HG03521 (cell line): ENCODE measurements around the gene LDAF1.
"Not testable (repeated sequence)": the region's sequence is repeated elsewhere in the genome, so short reads cannot be mapped to it uniquely, and the experiment has no call there.

ENCODE experiments used
- ATAC-seq: cut with Tn5 transposase; IDR thresholded peaks from one replicate; pipeline ENCODE4 v1.9.1; 2021; ENCODE audit warnings: mild to moderate bottlenecking, moderate library complexity; ENCODE audit not compliant: unreplicated experiment

The LDAF1 gene

GRCh38 chr16:21161211-21161610 is 2.7 kb downstream of the LDAF1 start:
- no peak for ATAC-seq

- ATAC-seq = no peak
These were observed 4.2 kb downstream of the LDAF1 start for GRCh38 chr16:21162661-21163151.

DNA sequence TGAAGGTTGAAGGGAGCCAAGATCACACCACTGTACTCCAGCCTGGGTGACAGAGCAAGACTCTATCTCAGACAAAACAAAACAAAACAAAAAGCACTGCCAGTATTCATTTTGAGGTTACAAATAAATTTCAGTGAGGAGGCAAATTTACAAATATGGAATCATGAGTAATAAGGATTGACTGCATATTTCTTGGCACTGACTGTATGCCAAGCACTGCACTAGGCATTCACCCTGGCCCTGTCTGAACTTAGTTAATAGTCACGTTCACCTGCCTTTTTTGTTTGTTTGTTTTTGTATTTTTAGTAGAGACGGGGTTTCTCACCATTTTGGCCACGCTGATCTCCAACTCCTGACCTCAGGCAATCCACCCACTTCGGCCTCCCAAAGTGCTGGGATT is 5.1 kb downstream of the LDAF1 start:
- no peak for ATAC-seq

DNA sequence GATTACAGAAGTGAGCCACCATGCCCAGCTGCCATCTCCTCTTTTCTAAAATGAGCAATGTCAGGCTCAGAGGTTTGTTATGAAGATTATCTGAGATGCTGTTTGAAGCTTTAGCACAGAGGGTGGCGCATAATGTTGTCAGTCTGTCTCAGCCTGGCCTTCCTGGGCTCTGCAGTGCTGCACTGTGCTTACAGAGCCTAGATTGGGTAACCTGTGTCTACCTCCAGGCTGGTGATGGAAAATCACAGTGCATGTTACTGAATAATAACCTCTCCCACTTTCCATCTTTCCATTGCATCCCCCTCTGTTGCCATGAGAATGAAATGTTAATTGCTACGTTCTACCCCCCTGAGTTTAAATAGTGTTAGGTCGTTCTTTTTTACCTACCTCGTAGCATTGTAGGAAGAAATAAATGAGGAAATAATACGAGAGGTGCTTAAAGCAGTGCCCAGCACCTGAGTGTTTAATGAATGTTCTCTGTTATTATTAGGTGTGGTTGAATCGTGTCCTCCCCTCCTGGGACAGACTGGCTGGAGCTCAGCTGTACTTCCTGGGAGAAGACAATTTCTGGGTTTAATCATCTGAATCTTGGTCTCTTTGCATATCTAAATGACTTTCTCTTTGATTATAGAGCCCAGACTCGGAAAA is 6.2 kb downstream of the LDAF1 start:
- no peak for ATAC-seq

DNA sequence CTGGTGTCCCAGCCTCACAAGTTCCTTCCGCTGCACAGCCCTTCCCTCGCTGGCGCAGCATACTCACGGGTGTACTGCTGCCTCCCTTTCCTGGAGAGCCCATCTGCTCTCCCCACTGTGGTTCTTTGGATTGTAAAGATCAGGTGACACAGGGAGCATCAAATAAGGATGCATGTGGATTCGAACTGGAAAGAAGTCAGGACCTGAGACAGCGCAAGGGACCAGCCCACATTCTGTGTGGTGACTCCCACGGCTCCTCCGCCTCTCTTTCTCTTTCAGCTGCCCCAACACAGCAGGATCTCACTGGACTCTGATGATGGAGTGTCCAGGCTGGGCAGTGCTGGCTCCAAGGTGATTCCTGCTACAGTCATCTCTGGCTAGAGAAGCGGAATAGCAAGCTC is 8.1 kb downstream of the LDAF1 start:
- no peak for ATAC-seq

DNA sequence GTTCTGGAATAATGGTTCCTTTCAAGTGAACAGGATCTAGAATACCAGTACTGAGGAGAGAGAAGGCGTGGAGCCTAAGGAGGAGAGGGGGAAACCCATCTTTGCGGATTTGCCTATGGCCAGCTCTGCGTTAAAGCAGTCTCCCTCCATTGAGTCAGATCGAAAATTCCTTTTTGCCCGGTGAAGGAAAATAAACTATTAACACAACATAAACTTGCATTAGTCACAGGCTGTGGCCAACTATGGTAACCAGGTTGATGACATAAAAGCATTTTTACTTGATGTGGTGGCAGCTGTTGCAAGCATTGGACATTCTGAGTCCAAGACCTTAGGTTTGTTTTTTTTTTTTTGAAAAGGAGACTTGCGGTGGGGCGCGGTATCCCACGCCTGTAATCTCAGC is 8.9 kb downstream of the LDAF1 start:
- ATAC-seq = no peak

DNA sequence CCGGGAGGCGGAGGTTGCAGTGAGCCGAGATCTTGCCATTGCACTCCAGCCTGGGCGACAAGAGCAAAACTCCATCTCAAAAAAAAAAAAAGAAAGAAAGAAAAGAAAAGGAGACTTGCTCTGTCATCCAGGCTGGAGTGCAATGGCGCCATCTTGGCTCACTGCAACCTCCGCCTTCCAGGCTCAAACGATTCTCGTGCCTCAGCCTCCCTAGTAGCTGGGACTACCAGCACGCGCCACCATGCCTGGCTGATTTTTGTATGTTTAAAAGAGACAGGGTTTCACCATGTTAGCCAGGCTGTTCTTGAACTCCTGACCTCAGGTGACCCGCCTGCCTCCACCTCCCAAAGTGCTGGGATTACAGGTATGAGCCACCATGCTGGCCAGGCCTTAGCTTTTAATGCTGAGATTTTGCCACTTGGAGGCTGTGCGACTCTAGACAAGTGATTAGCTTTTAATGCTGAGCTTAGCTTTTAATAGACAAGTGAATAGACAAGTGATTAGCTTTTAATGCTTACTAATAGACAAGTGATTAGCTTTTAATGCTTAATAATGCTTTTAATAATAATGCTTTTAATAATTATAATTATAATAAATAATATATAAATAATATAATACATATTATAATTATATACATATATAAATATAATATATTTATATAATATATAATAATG is 9.6 kb downstream of the LDAF1 start:
- ATAC-seq = no peak

DNA sequence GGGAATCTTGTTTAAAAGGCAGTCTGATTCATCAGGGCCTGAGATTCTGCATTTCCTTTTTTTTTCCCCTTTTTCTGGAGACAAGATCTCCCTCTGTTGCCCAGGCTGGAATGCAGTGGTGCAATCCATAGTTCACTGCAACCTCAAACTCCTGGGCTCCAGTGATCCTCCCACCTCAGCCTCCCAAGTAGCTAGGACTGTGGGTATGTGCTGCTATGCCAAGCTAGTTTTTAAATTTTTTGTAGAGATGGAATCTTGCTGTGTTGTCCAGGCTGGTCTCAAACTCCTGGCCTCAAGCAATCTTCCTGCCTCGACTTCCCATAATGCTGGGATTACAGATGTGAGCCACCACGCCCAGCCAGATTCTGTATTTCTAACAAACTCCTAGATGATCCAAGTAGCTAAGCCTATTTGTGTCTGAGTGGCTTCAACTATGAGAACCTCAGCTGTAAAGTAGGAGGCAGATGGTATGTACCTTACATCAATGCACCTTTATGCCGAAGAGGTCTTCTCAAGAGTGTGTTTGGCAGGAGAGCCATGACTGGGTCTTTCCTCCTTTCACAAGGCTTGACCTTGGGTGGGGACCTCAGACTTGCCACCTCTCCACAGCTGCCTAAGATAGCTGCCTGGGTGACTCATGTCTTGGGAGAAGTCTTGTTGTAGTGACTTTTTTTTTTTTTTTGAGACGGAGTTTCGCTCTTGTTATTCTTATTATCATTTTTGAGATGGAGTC is 10.9 kb downstream of the LDAF1 start:
- no peak for ATAC-seq

- not testable (repeated sequence) for ATAC-seq
These were observed 11.6 kb downstream of the LDAF1 start for GRCh38 chr16:21170116-21170515.

GRCh38 chr16:21172650-21173049 is 14.2 kb downstream of the LDAF1 start:
- ATAC-seq = no peak

DNA sequence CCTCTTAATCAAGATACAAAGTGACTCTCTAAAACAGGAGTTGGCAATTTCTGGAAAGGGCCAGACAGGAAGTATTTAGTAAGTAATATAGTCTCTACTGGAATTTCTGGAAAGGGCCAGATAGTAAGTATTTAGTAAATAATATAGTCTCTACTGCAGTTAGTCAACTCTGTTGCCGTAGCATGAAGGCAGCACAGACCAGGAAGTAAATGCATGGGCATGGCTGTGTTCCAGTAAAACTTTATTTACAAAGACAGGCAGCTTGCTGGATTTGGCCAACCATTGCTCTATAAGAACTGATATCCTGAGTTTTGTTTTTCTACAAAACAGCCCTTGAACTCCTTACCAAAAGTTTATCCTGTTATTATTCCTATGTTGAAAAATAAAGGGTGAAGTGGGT is 16.9 kb downstream of the LDAF1 start:
- ATAC-seq = no peak

- ATAC-seq = no peak
These were observed 20.9 kb downstream of the LDAF1 start for GRCh38 chr16:21179126-21179982.

GRCh38 chr16:21179983-21180365 is 21.5 kb downstream of the LDAF1 start:
- ATAC-seq = no peak

GRCh38 chr16:21183995-21184394 is 25.5 kb downstream of the LDAF1 start:
- no peak for ATAC-seq

- no peak for ATAC-seq
These were observed 26.4 kb downstream of the LDAF1 start for GRCh38 chr16:21184834-21185233.

- no peak for ATAC-seq
These were observed 27.3 kb downstream of the LDAF1 start for GRCh38 chr16:21185659-21186325.

GRCh38 chr16:21186326-21186691 is 27.8 kb downstream of the LDAF1 start:
- no peak for ATAC-seq

DNA sequence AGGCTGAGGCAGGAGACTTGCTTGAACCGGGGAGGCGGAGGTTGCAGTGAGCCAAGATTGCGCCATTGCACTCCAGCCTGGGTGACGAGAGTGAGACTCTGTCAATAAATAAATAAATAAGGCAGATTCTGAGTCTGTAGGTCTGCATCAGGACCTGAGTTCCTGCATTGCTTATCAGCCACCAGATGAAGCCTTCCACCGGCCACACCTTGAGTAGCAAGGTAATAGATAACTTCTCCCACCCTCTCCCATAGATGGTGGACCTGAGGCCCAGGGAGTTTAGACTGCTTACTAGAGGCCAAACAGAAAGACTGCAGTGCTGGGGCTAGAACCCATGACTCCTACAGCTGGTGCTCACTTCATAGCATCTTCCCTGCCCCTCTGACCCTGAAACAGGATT is 30.8 kb downstream of the LDAF1 start:
- ATAC-seq = no peak

GRCh38 chr16:21190013-21190412 is 31.5 kb downstream of the LDAF1 start:
- no peak for ATAC-seq

GRCh38 chr16:21190599-21190998 is 32.1 kb downstream of the LDAF1 start:
- no peak for ATAC-seq

- no peak for ATAC-seq
These were observed 34.5 kb downstream of the LDAF1 start for GRCh38 chr16:21192991-21193390.
